Karpas-422 (cell line): ENCODE measurements around the gene ESYT2. TPM values are rescaled to one million over a fixed set of nuclear protein-coding genes. Genes with fewer than 3 reads are reported as not detected.
"Not testable (repeated sequence)": the region's sequence is repeated elsewhere in the genome, so short reads cannot be mapped to it uniquely, and the experiment has no call there.

Source experiments
- DNase-seq: peaks from one replicate; pipeline ENCODE4 v3.0.0-alpha.2; 2015
- H2AFZ ChIP-seq: fragments of 200-600 bp; sonication (generic); 2 replicates; pipeline ENCODE4 v1.6.1; 2014; ENCODE audit warnings: antibody characterized with exemption, low read length, mixed read lengths
- H3K27ac ChIP-seq: fragments of 200-600 bp; sonication (generic); 2 replicates; pipeline ENCODE4 v1.5.1; 2014; ENCODE audit warnings: mild to moderate bottlenecking, low read length, moderate library complexity
- H3K27me3 ChIP-seq: fragments of 200-600 bp; sonication (generic); 2 replicates; pipeline ENCODE4 v1.6.1; 2014; ENCODE audit warnings: low read length, mixed read lengths
- H3K36me3 ChIP-seq: fragments of 200-600 bp; sonication (generic); 2 replicates; pipeline ENCODE4 v1.6.1; 2014; ENCODE audit warnings: low read length, mixed read lengths; ENCODE audit not compliant: insufficient read depth
- H3K4me1 ChIP-seq: fragments of 200-600 bp; sonication (generic); 2 replicates; pipeline ENCODE4 v1.6.1; 2014; ENCODE audit warnings: mild to moderate bottlenecking, low read length, mixed read lengths
- H3K4me2 ChIP-seq: fragments of 200-600 bp; sonication (generic); 2 replicates; pipeline ENCODE4 v1.6.1; 2014; ENCODE audit warnings: low read length, low read depth, mild to moderate bottlenecking; ENCODE audit not compliant: poor library complexity, severe bottlenecking
- H3K4me3 ChIP-seq: fragments of 200-600 bp; sonication (generic); 2 replicates; pipeline ENCODE4 v1.5.1; 2014; ENCODE audit warnings: mild to moderate bottlenecking, antibody characterized with exemption, low read length, mixed read lengths
- H3K79me2 ChIP-seq: fragments of 200-600 bp; sonication (generic); 2 replicates; pipeline ENCODE4 v1.6.1; 2014; ENCODE audit warnings: mild to moderate bottlenecking, low read length, mixed read lengths
- H3K9ac ChIP-seq: fragments of 200-600 bp; sonication (generic); 2 replicates; pipeline ENCODE4 v1.6.0; 2014; ENCODE audit warnings: low read length
- H3K9me2 ChIP-seq: fragments of 200-600 bp; sonication (generic), shearing (Covaris generic); replicated peaks from 2 replicates; pipeline ENCODE4 v1.6.0; 2014; ENCODE audit warnings: mild to moderate bottlenecking, low read length, moderate library complexity; ENCODE audit not compliant: insufficient read depth
- H3K9me3 ChIP-seq: fragments of 300-700, 200-600 bp; sonication (generic); 2 replicates; pipeline ENCODE4 v1.6.1; 2014; ENCODE audit warnings: low read length, mixed read lengths
- H4K20me1 ChIP-seq: fragments of 200-600 bp; sonication (generic); 2 replicates; pipeline ENCODE4 v1.6.1; 2014; ENCODE audit warnings: mild to moderate bottlenecking, antibody characterized with exemption, low read length, low read depth; ENCODE audit not compliant: insufficient read depth
- total RNA-seq: library from RNA; depleted of rRNA; stranded (reverse); fragments of >200 nt; shearing (Covaris generic); gene quantifications from 2 replicates; pipeline ENCODE4 v1.2.3, GENCODE V29; 2014; ENCODE audit warnings: low replicate concordance

ESYT2 gene
- total RNA-seq, 1 experiment from 2014 or later, result 242 TPM

GRCh38 chr7:158849442-158849767 lies 20.1 kb upstream of the ESYT2 start:
- H3K27ac ChIP-seq, result peak overlapping the region; percentile 82
- no peaks in the 10 kb centered on the region for H3K36me3 ChIP-seq
- H4K20me1 ChIP-seq, result no peaks in the 10 kb centered on the region
- peaks cover 10% of the 10 kb centered on the region; the same call in 1 of the 2 replicates for H3K9me3 ChIP-seq
- no peaks in the 10 kb centered on the region for H3K9me2 ChIP-seq
- peak overlapping the region; percentile 68; the same call in 1 of the 2 replicates for H2AFZ ChIP-seq
- H3K4me1 ChIP-seq, result peaks cover 40% of the 10 kb centered on the region
- DNase-seq, result no peak
- H3K4me3 ChIP-seq, result no peak overlapping the region
- no peaks in the 10 kb centered on the region for H3K27me3 ChIP-seq
- H3K9ac ChIP-seq, result no peak overlapping the region
- H3K79me2 ChIP-seq, result no peaks in the 10 kb centered on the region
- no peak overlapping the region for H3K4me2 ChIP-seq

GRCh38 chr7:158847451-158847866 lies 18.1 kb upstream of the ESYT2 start:
- no peaks in the 10 kb centered on the region for H3K36me3 ChIP-seq
- H4K20me1 ChIP-seq, result no peaks in the 10 kb centered on the region
- no peak overlapping the region for H3K9ac ChIP-seq
- H3K27ac ChIP-seq, result no peak overlapping the region; the same call in 1 of the 2 replicates
- peak overlapping the region; percentile 33; the same call in 1 of the 2 replicates for H2AFZ ChIP-seq
- no peaks in the 10 kb centered on the region for H3K79me2 ChIP-seq
- peaks cover 36% of the 10 kb centered on the region for H3K4me1 ChIP-seq
- 0 out of 2 replicates have a peak overlapping the region, but pooled peaks have one; percentile 20 for H3K4me3 ChIP-seq
- H3K4me2 ChIP-seq, result no peak overlapping the region
- no peak for DNase-seq
- no peaks in the 10 kb centered on the region for H3K27me3 ChIP-seq
- H3K9me2 ChIP-seq, result no peaks in the 10 kb centered on the region
- H3K9me3 ChIP-seq, result peaks cover 10% of the 10 kb centered on the region; the same call in 1 of the 2 replicates

DNA sequence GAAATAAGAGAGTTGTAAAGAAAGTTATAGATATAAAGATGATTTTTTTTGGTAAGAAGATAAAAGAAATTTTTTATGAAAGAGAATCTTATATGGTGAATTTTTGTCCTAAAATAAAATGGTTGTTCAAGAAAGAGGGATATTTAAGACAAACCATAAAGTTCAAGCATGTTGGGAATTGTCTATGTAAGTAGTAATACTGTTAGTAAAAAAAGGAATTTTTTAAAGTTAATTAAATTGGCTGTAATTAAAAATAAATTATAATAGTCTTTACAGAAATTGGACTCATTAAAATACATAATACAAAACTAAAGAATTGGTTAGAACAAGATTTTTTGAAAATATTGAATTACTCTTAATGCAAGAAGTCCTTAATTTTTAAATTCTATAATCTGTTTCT lies 17.0 kb upstream of the ESYT2 start:
- Histone ChIP-seq H3K79me2 (no peaks in the 10 kb centered on the region), H2AFZ (no peak overlapping the region), H4K20me1 (no peaks in the 10 kb centered on the region), H3K36me3 (no peaks in the 10 kb centered on the region), H3K4me1 (peaks cover 36% of the 10 kb centered on the region), H3K27ac (no peak overlapping the region), H3K9me2 (no peaks in the 10 kb centered on the region), H3K4me2 (no peak overlapping the region), H3K9ac (no peak overlapping the region), H3K27me3 (no peaks in the 10 kb centered on the region), H3K9me3 (peaks cover 10% of the 10 kb centered on the region; the same call in 1 of the 2 replicates), H3K4me3 (no peak overlapping the region)
- no peak for DNase-seq

DNA sequence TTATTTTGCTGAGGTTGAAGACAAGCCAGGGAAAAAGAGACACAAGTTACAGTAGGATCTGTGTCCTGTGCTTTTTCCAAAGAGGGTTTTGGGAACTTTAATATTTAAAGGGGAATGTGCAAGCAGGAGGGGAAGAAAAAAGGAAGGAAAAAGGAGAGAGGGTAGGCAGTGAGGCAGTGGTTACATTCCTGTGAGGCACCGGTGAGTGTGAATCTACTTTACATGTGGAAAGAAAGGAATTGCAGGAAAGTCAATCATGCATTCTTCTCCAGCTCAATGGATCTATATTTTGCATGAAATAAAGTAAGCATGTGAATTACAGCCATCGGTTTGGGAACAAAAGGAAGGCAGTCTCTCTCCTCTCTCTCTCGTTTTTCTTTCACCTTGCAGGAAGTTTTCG lies 14.5 kb upstream of the ESYT2 start:
- no peaks in the 10 kb centered on the region for H3K79me2 ChIP-seq

DNA sequence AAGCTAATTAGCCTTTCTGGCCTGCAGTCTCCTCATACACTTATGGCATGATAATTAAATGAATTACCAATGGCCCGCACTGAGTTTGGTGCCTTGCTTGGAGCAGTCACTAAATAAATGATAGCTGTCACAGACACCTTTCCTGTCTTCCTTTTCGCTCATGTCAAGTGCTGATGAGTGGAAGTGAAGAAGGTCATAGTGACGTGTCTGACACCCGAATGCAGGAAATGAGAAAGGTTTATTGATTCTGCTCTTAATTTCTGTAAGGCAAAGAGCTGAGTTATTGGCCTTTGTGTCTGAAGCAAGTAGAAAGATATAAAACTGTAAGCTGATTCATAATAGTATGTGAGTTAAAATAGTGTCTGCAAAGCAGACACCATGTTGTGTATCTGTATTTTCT lies 13.2 kb upstream of the ESYT2 start:
- Histone ChIP-seq H3K4me1 (peaks cover 42% of the 10 kb centered on the region), H3K36me3 (no peaks in the 10 kb centered on the region), H3K27me3 (no peaks in the 10 kb centered on the region), H3K9ac (no peak overlapping the region), H3K4me3 (no peak overlapping the region), H4K20me1 (no peaks in the 10 kb centered on the region), H2AFZ (peak overlapping the region; percentile 52; the same call in 1 of the 2 replicates), H3K27ac (no peak overlapping the region), H3K9me2 (no peaks in the 10 kb centered on the region), H3K9me3 (peaks cover 9% of the 10 kb centered on the region; the same call in 1 of the 2 replicates), H3K4me2 (no peak overlapping the region), H3K79me2 (no peaks in the 10 kb centered on the region)
- DNase-seq, result no peak

More for the DNA sequence above, 14.5 kb upstream of the ESYT2 start:
- H3K9ac ChIP-seq, result no peak overlapping the region
- H3K4me2 ChIP-seq, result no peak overlapping the region
- peaks cover 10% of the 10 kb centered on the region; the same call in 1 of the 2 replicates for H3K9me3 ChIP-seq
- no peaks in the 10 kb centered on the region for H3K36me3 ChIP-seq
- H3K27me3 ChIP-seq, result no peaks in the 10 kb centered on the region
- H4K20me1 ChIP-seq, result no peaks in the 10 kb centered on the region
- DNase-seq, result no peak
- H3K27ac ChIP-seq, result no peak overlapping the region
- H3K4me3 ChIP-seq, result no peak overlapping the region
- no peaks in the 10 kb centered on the region for H3K9me2 ChIP-seq
- no peak overlapping the region for H2AFZ ChIP-seq
- peaks cover 40% of the 10 kb centered on the region for H3K4me1 ChIP-seq

DNA sequence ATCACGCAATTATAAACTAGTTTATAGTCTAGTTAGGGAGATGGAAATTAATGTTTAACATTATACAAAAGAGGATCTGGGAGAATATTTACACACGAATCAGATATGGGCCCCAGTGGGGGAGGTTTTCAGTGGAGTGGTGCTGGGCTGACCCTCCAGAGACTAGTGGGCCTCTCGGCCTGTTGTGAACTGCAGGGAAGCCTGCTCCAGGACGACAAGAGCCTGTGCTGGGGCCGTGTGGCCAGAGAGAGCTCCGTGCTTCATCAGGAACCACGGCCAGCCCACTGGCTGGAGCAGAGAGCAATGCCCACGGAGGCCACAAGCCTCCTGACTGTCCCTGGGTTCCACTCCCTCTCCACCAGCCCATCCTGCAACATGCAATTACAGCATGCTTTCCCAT lies 11.3 kb upstream of the ESYT2 start:
- peak overlapping the region; percentile 38; the same call in 1 of the 2 replicates for H3K9ac ChIP-seq

DNA sequence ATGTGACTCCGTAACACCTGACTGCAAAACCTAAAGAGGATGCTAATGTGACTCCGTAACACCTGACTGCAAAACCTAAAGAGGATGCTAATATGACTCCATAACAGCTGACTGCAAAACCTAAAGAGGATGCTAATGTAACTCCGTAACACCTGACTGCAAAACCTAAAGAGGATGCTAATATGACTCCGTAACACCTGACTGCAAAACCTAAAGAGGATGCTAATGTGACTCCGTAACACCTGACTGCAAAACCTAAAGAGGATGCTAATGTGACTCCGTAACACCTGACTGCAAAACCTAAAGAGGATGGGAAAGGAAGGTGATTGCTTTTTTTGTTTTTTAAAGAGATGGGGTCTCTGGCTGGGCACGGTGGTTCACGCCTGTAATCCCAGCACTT lies 9.9 kb upstream of the ESYT2 start:
- peak overlapping the region; percentile 28 for H3K4me2 ChIP-seq
- not testable (repeated sequence) for H4K20me1 ChIP-seq, H3K9me2 ChIP-seq, H3K79me2 ChIP-seq, H3K9me3 ChIP-seq, H3K27me3 ChIP-seq, H3K36me3 ChIP-seq, H3K4me3 ChIP-seq, H3K9ac ChIP-seq, H2AFZ ChIP-seq
- DNase-seq, result peak; percentile 87
- peak overlapping the region; percentile 88 for H3K27ac ChIP-seq
- H3K4me1 ChIP-seq, result peaks cover 40% of the 10 kb centered on the region

More for the DNA sequence above, 11.3 kb upstream of the ESYT2 start:
- Histone ChIP-seq H3K4me3 (no peak overlapping the region), H3K79me2 (no peaks in the 10 kb centered on the region), H3K9me3 (peaks cover 4% of the 10 kb centered on the region; the same call in 1 of the 2 replicates), H4K20me1 (no peaks in the 10 kb centered on the region), H3K27ac (peak overlapping the region; percentile 88), H3K27me3 (no peaks in the 10 kb centered on the region), H3K4me2 (peak overlapping the region; percentile 24), H3K36me3 (no peaks in the 10 kb centered on the region), H3K4me1 (peaks cover 40% of the 10 kb centered on the region), H3K9me2 (no peaks in the 10 kb centered on the region), H2AFZ (peak overlapping the region; percentile 2; the same call in 1 of the 2 replicates)
- peak; percentile 52 for DNase-seq

DNA sequence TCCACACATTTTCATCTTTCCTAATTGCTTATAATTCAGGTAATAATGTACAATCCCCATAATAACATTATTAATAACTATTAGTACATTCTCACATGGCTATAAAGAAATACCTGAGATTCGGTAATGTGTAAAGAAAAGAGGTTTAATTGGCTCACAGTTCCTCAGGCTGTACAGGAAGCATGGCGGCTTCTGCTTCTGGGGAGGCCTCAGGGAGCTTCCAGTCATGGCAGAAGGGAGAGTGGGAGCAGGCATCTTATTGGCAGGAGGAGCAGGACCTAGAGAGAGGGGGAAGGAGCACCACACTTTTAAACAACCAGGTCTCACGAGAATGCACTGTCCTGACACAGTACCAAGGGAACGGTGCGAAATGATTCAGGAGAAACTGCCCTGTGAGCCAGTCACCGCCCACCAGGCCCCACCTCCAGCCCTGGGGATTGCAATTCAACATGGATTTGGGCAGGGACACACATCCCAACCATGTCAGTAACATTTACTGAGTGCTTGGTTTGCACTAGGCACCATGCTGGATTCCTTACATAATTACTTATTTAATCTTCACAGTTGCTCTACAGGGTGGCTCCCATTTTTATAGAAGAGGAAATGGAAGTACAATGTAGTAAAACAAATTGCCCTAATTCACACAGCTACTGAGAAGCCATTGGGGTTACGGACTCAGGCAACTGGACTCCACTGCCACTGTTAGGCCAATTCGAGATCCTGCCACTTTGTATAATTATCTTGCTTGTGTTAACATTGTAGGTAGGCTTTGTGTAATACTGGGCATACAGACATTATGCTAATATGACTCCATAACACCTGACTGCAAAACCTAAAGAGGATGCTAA lies 8.7 kb upstream of the ESYT2 start:
- peak overlapping the region; percentile 94 for H3K27ac ChIP-seq
- no peaks in the 10 kb centered on the region for H3K9me2 ChIP-seq
- H3K36me3 ChIP-seq, result no peaks in the 10 kb centered on the region
- no peaks in the 10 kb centered on the region for H3K79me2 ChIP-seq
- peak; percentile 80 for DNase-seq
- no peaks in the 10 kb centered on the region for H4K20me1 ChIP-seq
- H3K9ac ChIP-seq, result peak overlapping the region; percentile 21; the same call in 1 of the 2 replicates
- peaks cover 40% of the 10 kb centered on the region for H3K4me1 ChIP-seq
- H3K4me2 ChIP-seq, result peak overlapping the region; percentile 45
- H3K9me3 ChIP-seq, result no peaks in the 10 kb centered on the region
- no peak overlapping the region for H3K4me3 ChIP-seq
- H3K27me3 ChIP-seq, result no peaks in the 10 kb centered on the region
- H2AFZ ChIP-seq, result 0 out of 2 replicates have a peak overlapping the region, but pooled peaks have one; percentile 4
